H9 (cell line): Measurements from ENCODE around the gene MKX. TPM values are rescaled to one million over a fixed set of nuclear protein-coding genes. Genes with fewer than 3 reads are reported as not detected.

Experiments used
- DNase-seq: peaks from one replicate; pipeline ENCODE4 v3.0.0-alpha.2; 2017
- H2AFZ ChIP-seq: one replicate; pipeline ENCODE4 v1.6.1; 2013; ENCODE audit warnings: mild to moderate bottlenecking, low read length, control low read depth, moderate library complexity
- H2AK5ac ChIP-seq: 2 replicates; pipeline ENCODE4 v1.6.1; 2013; ENCODE audit warnings: low read length, control low read depth, mixed read lengths; ENCODE audit not compliant: insufficient read length
- H2BK120ac ChIP-seq: one replicate; pipeline ENCODE4 v1.6.1; 2013; ENCODE audit warnings: low read depth, mild to moderate bottlenecking, low read length, control low read depth, inconsistent platforms; ENCODE audit not compliant: poor library complexity, severe bottlenecking
- H2BK12ac ChIP-seq: 2 replicates; pipeline ENCODE4 v1.6.1; 2013; ENCODE audit warnings: low read length, control low read depth, mixed read lengths, low read depth; ENCODE audit not compliant: insufficient read length
- H2BK15ac ChIP-seq: 2 replicates; pipeline ENCODE4 v1.6.1; 2013; ENCODE audit warnings: low read depth, low read length, control low read depth
- H2BK20ac ChIP-seq: one replicate; pipeline ENCODE4 v1.6.1; 2013; ENCODE audit warnings: low read depth, mild to moderate bottlenecking, low read length, control low read depth, inconsistent platforms; ENCODE audit not compliant: poor library complexity, severe bottlenecking
- H2BK5ac ChIP-seq: 2 replicates; pipeline ENCODE4 v1.6.1; 2013; ENCODE audit warnings: low read length, control low read depth, mixed read lengths; ENCODE audit not compliant: insufficient read length
- H3K14ac ChIP-seq: 2 replicates; pipeline ENCODE4 v1.6.1; 2013; ENCODE audit warnings: low read length, control low read depth; ENCODE audit not compliant: insufficient read depth
- H3K18ac ChIP-seq: 2 replicates; pipeline ENCODE4 v1.6.1; 2013; ENCODE audit warnings: low read depth, mild to moderate bottlenecking, mixed read lengths, low read length, control low read depth; ENCODE audit not compliant: insufficient read length
- H3K23ac ChIP-seq: 2 replicates; pipeline ENCODE4 v1.6.1; 2013; ENCODE audit warnings: low read length, control low read depth, mixed read lengths, low read depth; ENCODE audit not compliant: insufficient read length
- H3K23me2 ChIP-seq: 2 replicates; pipeline ENCODE4 v1.6.1; 2013; ENCODE audit warnings: low read depth, mild to moderate bottlenecking, mixed read lengths, low read length, control low read depth; ENCODE audit not compliant: insufficient read length, poor library complexity, severe bottlenecking
- H3K27ac ChIP-seq: 2 replicates; pipeline ENCODE4 v1.5.1; 2013; ENCODE audit warnings: low read length, control low read depth, mixed read lengths, low read depth; ENCODE audit not compliant: insufficient read length
- H3K27me3 ChIP-seq: 2 replicates; pipeline ENCODE4 v1.6.1; 2013; ENCODE audit warnings: low read length, control low read depth, inconsistent platforms; ENCODE audit not compliant: insufficient read depth
- H3K4ac ChIP-seq: 2 replicates; pipeline ENCODE4 v1.6.1; 2013; ENCODE audit warnings: low read depth, mild to moderate bottlenecking, control low read depth, inconsistent platforms, low read length, moderate library complexity
- H3K4me1 ChIP-seq: 2 replicates; pipeline ENCODE4 v1.6.1; 2013; ENCODE audit warnings: low read length, control low read depth, inconsistent platforms; ENCODE audit not compliant: insufficient read depth
- H3K4me2 ChIP-seq: 2 replicates; pipeline ENCODE4 v1.6.1; 2013; ENCODE audit warnings: low read length, control low read depth, mixed read lengths; ENCODE audit not compliant: insufficient read length, insufficient read depth
- H3K56ac ChIP-seq: 2 replicates; pipeline ENCODE4 v1.6.1; 2013; ENCODE audit warnings: low read depth, mild to moderate bottlenecking, mixed read lengths, low read length, control low read depth; ENCODE audit not compliant: insufficient read length
- H3K79me1 ChIP-seq: 2 replicates; pipeline ENCODE4 v1.6.1; 2013; ENCODE audit warnings: low read depth, mild to moderate bottlenecking, moderate library complexity, low read length, control low read depth, inconsistent platforms; ENCODE audit not compliant: insufficient read depth, poor library complexity, severe bottlenecking
- H3K79me2 ChIP-seq: 2 replicates; pipeline ENCODE4 v1.6.1; 2013; ENCODE audit warnings: low read length, control low read depth, inconsistent platforms; ENCODE audit not compliant: insufficient read depth
- H3K9ac ChIP-seq: 2 replicates; pipeline ENCODE4 v1.6.1; 2013; ENCODE audit warnings: low read length, control low read depth, mixed read lengths; ENCODE audit not compliant: insufficient read length; ENCODE audit errors: extremely low read depth
- H3K9me3 ChIP-seq: one replicate; pipeline ENCODE4 v1.6.1; 2013; ENCODE audit warnings: low read depth, low read length, inconsistent platforms; ENCODE audit not compliant: control insufficient read depth
- H3T11ph ChIP-seq: one replicate; pipeline ENCODE4 v1.6.1; 2013; ENCODE audit warnings: mild to moderate bottlenecking, low read length, control low read depth, inconsistent platforms
- H4K20me1 ChIP-seq: one replicate; pipeline ENCODE4 v1.6.1; 2013; ENCODE audit not compliant: control insufficient read depth, insufficient read length, insufficient read depth
- H4K5ac ChIP-seq: 2 replicates; pipeline ENCODE4 v1.6.1; 2013; ENCODE audit warnings: low read depth, mild to moderate bottlenecking, mixed read lengths, low read length, control low read depth; ENCODE audit not compliant: insufficient read length
- H4K8ac ChIP-seq: replicated peaks from 2 replicates; pipeline ENCODE4 v1.6.1; 2013; ENCODE audit warnings: low read length, control low read depth, mixed read lengths, low read depth; ENCODE audit not compliant: insufficient read length
- H4K91ac ChIP-seq: 2 replicates; pipeline ENCODE4 v1.6.1; 2013; ENCODE audit warnings: low read depth, mild to moderate bottlenecking, moderate library complexity, mixed read lengths, low read length, control low read depth; ENCODE audit not compliant: insufficient read length
- H3K27ac Mint-ChIP-seq, 3 experiments: 2 replicates in 2 of 3; 3 replicates in 1 of 3; pipeline ENCODE4 v1.8.0; 2020 to 2021; ENCODE audit warnings: mixed read lengths in 3 of 3, mild to moderate bottlenecking in 1 of 3, moderate library complexity in 1 of 3
- H3K27me3 Mint-ChIP-seq: 2 replicates; pipeline ENCODE4 v1.8.0; 2021; ENCODE audit warnings: low read depth, mild to moderate bottlenecking, moderate library complexity, mixed read lengths
- H3K36me3 Mint-ChIP-seq, 3 experiments: 2 replicates in 2 of 3; 3 replicates in 1 of 3; pipeline ENCODE4 v1.8.0; 2020 to 2021; ENCODE audit warnings: low read depth in 3 of 3, mixed read lengths in 3 of 3; ENCODE audit not compliant: insufficient read depth in 1 of 3
- H3K4me1 Mint-ChIP-seq, 2 experiments: 2 replicates each; pipeline ENCODE4 v1.8.0; 2020; ENCODE audit warnings: mixed read lengths in 2 of 2
- H3K4me3 Mint-ChIP-seq, 2 experiments: 2 replicates in 1 of 2; 3 replicates in 1 of 2; pipeline ENCODE4 v1.8.0; 2020 to 2021; ENCODE audit warnings: mild to moderate bottlenecking in 2 of 2, mixed read lengths in 2 of 2, moderate library complexity in 1 of 2
- H3K9me3 Mint-ChIP-seq, 2 experiments: 2 replicates in 1 of 2; 3 replicates in 1 of 2; pipeline ENCODE4 v1.8.0; 2020; ENCODE audit warnings: mild to moderate bottlenecking in 2 of 2, mixed read lengths in 2 of 2, moderate library complexity in 1 of 2
- WGBS: extraction: QIAGEN DNeasy Blood & Tissue Kit; methylation state at CpG from one replicate; pipeline ENCODE4 v1.1.7; 2013; ENCODE audit warnings: missing lambda C conversion rate, low lambda C conversion rate, mixed read lengths; ENCODE audit not compliant: insufficient read length; ENCODE audit errors: extremely low coverage; 5-methylcytosine and 5-hydroxymethylcytosine counted together
- total RNA-seq: library from RNA; stranded (reverse); gene quantifications from 2 replicates; pipeline ENCODE4 v1.2.1, GENCODE V29; 2021
- TF ChIP-seq, protein P1 (sequence below): fragments of 200-600 bp; sonication (generic); conservative IDR thresholded peaks from 3 replicates; pipeline ENCODE4 v1.8.0; 2021; ENCODE audit warnings: antibody characterized with exemption, mild to moderate bottlenecking

MKX gene
- total RNA-seq, 1 experiment from 2014 or later, result 0.46 TPM

DNA sequence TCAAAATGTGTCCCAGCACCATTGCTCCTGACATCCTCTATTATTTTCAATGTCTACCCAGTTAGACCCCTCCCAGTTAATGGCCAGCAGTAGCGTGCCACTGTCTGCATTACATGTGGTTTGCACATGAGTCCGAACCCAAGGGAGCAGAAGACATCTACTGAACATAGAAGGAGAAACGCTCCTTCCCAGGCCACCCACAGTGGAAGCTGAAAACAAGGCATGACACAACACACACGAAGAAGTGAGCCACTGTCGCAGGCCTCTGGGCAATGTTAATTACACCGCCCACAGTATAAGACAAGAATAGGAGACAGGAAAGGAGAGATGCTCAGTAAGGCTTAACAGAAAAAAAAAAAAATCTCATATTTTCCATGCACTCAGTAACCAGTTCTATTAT is 50.5 kb downstream of the MKX start:
- Mint-ChIP-seq H3K4me1 (peaks cover 5 to 8% of the 10 kb centered on the region in 2 experiments), H3K27ac (no peak overlapping the region), H3K27me3 (peaks cover 2% of the 10 kb centered on the region; the same call in 1 of the 2 replicates), H3K4me3 (no peak overlapping the region), H3K9me3 (peaks cover 2 to 4% of the 10 kb centered on the region in 2 experiments; a peak in 3 of 5 replicates), H3K36me3 (peaks cover 0 to 2% (median 0%) of the 10 kb centered on the region in 3 experiments; a peak in 2 of 7 replicates)
- Histone ChIP-seq H3K79me1 (no peaks in the 10 kb centered on the region), H3K18ac (no peak overlapping the region), H2BK20ac (no peak overlapping the region), H3K23ac (no peak overlapping the region), H3K27ac (no peak overlapping the region), H4K91ac (no peak overlapping the region), H3K27me3 (no peaks in the 10 kb centered on the region), H3K79me2 (no peaks in the 10 kb centered on the region), H3K4me2 (no peak overlapping the region), H3T11ph (no peak overlapping the region), H3K4ac (no peak overlapping the region), H3K14ac (no peak overlapping the region), H2AK5ac (no peak overlapping the region), H2BK120ac (no peak overlapping the region), H2AFZ (no peak overlapping the region), H2BK12ac (no peak overlapping the region), H4K5ac (no peak overlapping the region), H2BK5ac (no peak overlapping the region), H2BK15ac (no peak overlapping the region), H3K9me3 (no peaks in the 10 kb centered on the region), H3K9ac (no peak overlapping the region), H3K56ac (no peak overlapping the region), H4K8ac (no peak overlapping the region), H3K23me2 (no peaks in the 10 kb centered on the region), H3K4me1 (no peaks in the 10 kb centered on the region), H4K20me1 (no peaks in the 10 kb centered on the region)
- WGBS, result no CpG with 5 or more reads among the region's 6 CpGs
- DNase-seq, result no peak
- TF ChIP-seq, protein P1, sequence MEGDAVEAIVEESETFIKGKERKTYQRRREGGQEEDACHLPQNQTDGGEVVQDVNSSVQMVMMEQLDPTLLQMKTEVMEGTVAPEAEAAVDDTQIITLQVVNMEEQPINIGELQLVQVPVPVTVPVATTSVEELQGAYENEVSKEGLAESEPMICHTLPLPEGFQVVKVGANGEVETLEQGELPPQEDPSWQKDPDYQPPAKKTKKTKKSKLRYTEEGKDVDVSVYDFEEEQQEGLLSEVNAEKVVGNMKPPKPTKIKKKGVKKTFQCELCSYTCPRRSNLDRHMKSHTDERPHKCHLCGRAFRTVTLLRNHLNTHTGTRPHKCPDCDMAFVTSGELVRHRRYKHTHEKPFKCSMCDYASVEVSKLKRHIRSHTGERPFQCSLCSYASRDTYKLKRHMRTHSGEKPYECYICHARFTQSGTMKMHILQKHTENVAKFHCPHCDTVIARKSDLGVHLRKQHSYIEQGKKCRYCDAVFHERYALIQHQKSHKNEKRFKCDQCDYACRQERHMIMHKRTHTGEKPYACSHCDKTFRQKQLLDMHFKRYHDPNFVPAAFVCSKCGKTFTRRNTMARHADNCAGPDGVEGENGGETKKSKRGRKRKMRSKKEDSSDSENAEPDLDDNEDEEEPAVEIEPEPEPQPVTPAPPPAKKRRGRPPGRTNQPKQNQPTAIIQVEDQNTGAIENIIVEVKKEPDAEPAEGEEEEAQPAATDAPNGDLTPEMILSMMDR, result no peak
